Panc1 (cell line): ENCODE results near the gene STAT5A. TPM values are rescaled to one million over a fixed set of nuclear protein-coding genes. Genes with fewer than 3 reads are reported as not detected.

Experiments
- ATAC-seq: fragments of 200-7000 bp; cut with Tn5 transposase; 2 replicates; pipeline ENCODE4 v1.9.1; 2020; ENCODE audit warnings: mild to moderate bottlenecking, moderate library complexity
- BruUV-seq: library from RNA; stranded (reverse); fragments of 400-500 nt; replicated peaks from 2 replicates; lab custom pipeline; 2021; lab: Mats Ljungman, UMichigan
- CTCF ChIA-PET: fragments of 300-600 bp; sonication (Branson Sonifier 250); formaldehyde crosslinking; loops from one replicate; lab custom pipeline; 2022; ENCODE audit warnings: antibody characterized with exemption; lab: Charles Lee
- POLR2A ChIA-PET: fragments of 300-600 bp; sonication (Branson Sonifier 250); formaldehyde crosslinking; loops from one replicate; lab custom pipeline; 2022; ENCODE audit warnings: antibody characterized with exemption; lab: Charles Lee
- DNase-seq: peaks from one replicate; pipeline ENCODE4 v3.0.0-alpha.2; 2010; ENCODE audit warnings: low read depth, low spot score
- H3K27ac ChIP-seq: 2 replicates; pipeline ENCODE4 v1.5.1; 2011; ENCODE audit warnings: mild to moderate bottlenecking, low read length, inconsistent platforms
- H3K27me3 ChIP-seq: fragments of 200-500 bp; sonication (Bioruptor generic); 2 replicates; pipeline ENCODE4 v1.6.0; 2014; ENCODE audit warnings: low read length, inconsistent platforms; ENCODE audit not compliant: control insufficient read depth, insufficient read depth
- H3K36me3 ChIP-seq: fragments of 200-500 bp; sonication (Bioruptor generic); 2 replicates; pipeline ENCODE4 v1.5.1; 2014; ENCODE audit warnings: inconsistent platforms, mild to moderate bottlenecking, low read length, moderate library complexity; ENCODE audit not compliant: control insufficient read depth, insufficient read depth
- H3K4me1 ChIP-seq: 2 replicates; pipeline ENCODE4 v1.5.1; 2011; ENCODE audit warnings: inconsistent platforms, mild to moderate bottlenecking, low read length, moderate library complexity; ENCODE audit not compliant: control insufficient read depth, insufficient read depth
- H3K4me3 ChIP-seq, 2 experiments: 2 replicates each; pipeline ENCODE4 v1.5.1; 2011 to 2012; ENCODE audit warnings: low read depth in 2 of 2, low read length in 2 of 2, mild to moderate bottlenecking in 2 of 2, inconsistent platforms in 1 of 2, moderate library complexity in 1 of 2
- H3K9me3 ChIP-seq: fragments of 200-500 bp; sonication (Bioruptor generic); 2 replicates; pipeline ENCODE4 v1.5.1; 2014; ENCODE audit warnings: low read depth, mild to moderate bottlenecking, inconsistent platforms, low read length, moderate library complexity; ENCODE audit not compliant: control insufficient read depth, insufficient read depth
- CTCF ChIP-seq: fragments of 450-650 bp; IDR thresholded peaks from 2 replicates; pipeline ENCODE4 v1.5.1; 2017; ENCODE audit warnings: mild to moderate bottlenecking
- POLR2AphosphoS5 ChIP-seq: IDR thresholded peaks from 2 replicates; pipeline ENCODE4 v1.6.1; 2012; ENCODE audit warnings: mild to moderate bottlenecking, low read depth, low read length, moderate library complexity
- REST ChIP-seq, 2 experiments: IDR thresholded peaks; 2 replicates each; pipeline ENCODE4 v1.6.1; 2011 to 2012; ENCODE audit warnings: low read depth in 2 of 2, control low read depth in 1 of 2, low read length in 1 of 2, mild to moderate bottlenecking in 1 of 2, moderate library complexity in 1 of 2; ENCODE audit not compliant: insufficient read depth in 1 of 2
- SIN3A ChIP-seq: IDR thresholded peaks from 2 replicates; pipeline ENCODE4 v1.6.1; 2012; ENCODE audit warnings: low read depth, mild to moderate bottlenecking, low read length, moderate library complexity, borderline replicate concordance; ENCODE audit not compliant: insufficient read depth
- TCF7L2 ChIP-seq: IDR thresholded peaks from 2 replicates; pipeline ENCODE4 v1.6.1; 2011; ENCODE audit warnings: mild to moderate bottlenecking, low read depth, low read length, inconsistent platforms
- in situ Hi-C: cut with HindIII; loops from 2 replicates; pipeline ENCODE4 v1.10.0; 2016; ENCODE audit warnings: low sequenced_read_pairs, low pct_unique_long_range_greater_than_20kb
- intact Hi-C: fragments of 100-400 bp; cut with micrococcal nuclease; formaldehyde crosslinking; loops from one replicate; pipeline ENCODE4 v1.10.0; 2022; ENCODE audit not compliant: unreplicated experiment
- total RNA-seq: library from RNA; stranded (reverse); gene quantifications from one replicate; pipeline ENCODE4 v1.2.1, GENCODE V29; 2021; ENCODE audit not compliant: unreplicated experiment

STAT5A gene
- total RNA-seq, 1 experiment from 2014 or later: 26.7 TPM

GRCh38 chr17:42312285-42313130 lies 24.2 kb downstream of the STAT5A start:
- intact Hi-C loops: loop anchor here (10.0 kb wide), 1 partner anchor 212 kb away; no protein-coding TSS in a partner anchor
- no peaks in the 10 kb centered on the region for H3K27me3 ChIP-seq
- no peak overlapping the region for H3K4me3 ChIP-seq
- ATAC-seq: peak; percentile 78
- no peak for DNase-seq
- H3K9me3 ChIP-seq: no peaks in the 10 kb centered on the region
- ChIA-PET POLR2A (interaction anchor here (0.6 kb wide), 1 partner anchor 110 kb away, joined by 3 read pairs; no protein-coding TSS in a partner anchor), CTCF (interaction anchor here (0.5 kb wide), 1 partner anchor 21 kb away, joined by 7 read pairs; no protein-coding TSS in a partner anchor)
- peak overlapping the region; percentile 84 for H3K27ac ChIP-seq
- in situ Hi-C loops: no loop called here
- no peaks in the 10 kb centered on the region for H3K36me3 ChIP-seq
- BruUV-seq: no TSS peak
- H3K4me1 ChIP-seq: peaks cover 55% of the 10 kb centered on the region
- no peak for TF ChIP-seq TCF7L2
- TF ChIP-seq SIN3A: no peak
- TF ChIP-seq CTCF: peak; percentile 72
- TF ChIP-seq POLR2AphosphoS5: peak; percentile 4; the same call in 1 of the 2 replicates

- ChIA-PET POLR2A (no interaction called here), CTCF (interaction anchor here (0.5 kb wide), 1 partner anchor 22 kb away, joined by 7 read pairs; no protein-coding TSS in a partner anchor)
- ATAC-seq: no peak
- Histone ChIP-seq H3K36me3 (no peaks in the 10 kb centered on the region; the same call in 1 of the 2 replicates), H3K4me1 (peaks cover 60% of the 10 kb centered on the region), H3K9me3 (no peaks in the 10 kb centered on the region), H3K27me3 (no peaks in the 10 kb centered on the region), H3K27ac (peak overlapping the region; percentile 80), H3K4me3 (no peak overlapping the region)
- TF ChIP-seq REST (IDR thresholded peaks at IDR 0.05; ENCODE audit: insufficient read depth in 1 of 2, low read depth in 2 of 2, low read length in 1 of 2) (no peak), TCF7L2 (no peak), CTCF (no peak)
- BruUV-seq: no TSS peak
- intact Hi-C loops: loop anchor here (10.0 kb wide), 1 partner anchor 211 kb away; no protein-coding TSS in a partner anchor
- DNase-seq: no peak
- in situ Hi-C loops: no loop called here
Observed at GRCh38 chr17:42313389-42313772, 25.1 kb downstream of the STAT5A start.
